OCI-LY1 (cell line): ENCODE measurements around the gene LAMC3.

ENCODE experiments used
- CTCF ChIP-seq: fragments of 200-600 bp; sonication (generic), shearing (Covaris generic); IDR thresholded peaks from 2 replicates; pipeline ENCODE4 v1.5.1; 2017; ENCODE audit warnings: mild to moderate bottlenecking, antibody characterized with exemption, low read length, moderate library complexity, mixed read lengths
- EZH2 ChIP-seq: fragments of 200-600 bp; sonication (generic), shearing (Covaris generic); IDR thresholded peaks from 2 replicates; pipeline ENCODE4 v1.8.0; 2017; ENCODE audit warnings: borderline replicate concordance, mixed run types, mild to moderate bottlenecking, antibody characterized with exemption, low read length, moderate library complexity, mixed read lengths

GRCh38 chr9:131091352-131091992, 82.5 kb downstream of the LAMC3 start:
- TF ChIP-seq CTCF (no peak), EZH2 (no peak)
